ENCODE results near the gene PEX19.
"Not testable (repeated sequence)": the region's sequence is repeated elsewhere in the genome, so short reads cannot be mapped to it uniquely, and the experiment has no call there.

- not testable (repeated sequence) for TF ChIP-seq CTCF (IDR thresholded peaks at IDR 0.05; ENCODE audit: low read depth, low read length); EZH2phosphoT487 (IDR thresholded peaks at IDR 0.05; ENCODE audit: low read depth)
Measured at GRCh38 chr1:160287769-160288168, 2.8 kb upstream of the PEX19 start.

Measured in OCI-LY3 (cell line).